GM21529 (cell line): ENCODE data around the gene SPTLC3.

Experiments used
- ATAC-seq: cut with Tn5 transposase; IDR thresholded peaks from one replicate; pipeline ENCODE4 v1.9.1; 2021; ENCODE audit not compliant: unreplicated experiment

The SPTLC3 gene

DNA sequence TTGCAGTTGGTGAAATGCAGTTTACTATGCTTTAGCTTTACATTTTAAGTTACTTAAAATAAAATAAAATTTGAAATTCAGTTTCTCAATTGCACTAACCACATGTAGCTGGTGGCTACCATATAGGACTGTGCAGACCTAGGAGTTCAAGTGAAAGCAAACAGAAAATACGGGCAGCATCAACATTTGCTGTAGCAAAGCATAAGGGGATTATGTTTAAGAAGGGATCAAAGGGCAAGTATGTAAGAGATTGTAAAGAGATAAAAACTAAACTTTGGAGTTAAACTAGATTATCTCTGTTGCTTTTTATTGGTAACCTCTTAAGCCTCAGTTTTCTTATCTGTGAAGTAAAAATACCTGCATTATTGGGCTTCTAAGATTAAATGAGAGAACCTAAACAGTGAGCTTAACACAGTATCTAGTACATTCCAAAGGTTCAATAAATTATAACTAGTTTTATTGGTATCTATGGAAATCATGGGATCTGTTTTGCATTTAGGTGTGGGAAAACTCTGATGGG is 81.2 kb downstream of the SPTLC3 start:
- ATAC-seq: no peak

DNA sequence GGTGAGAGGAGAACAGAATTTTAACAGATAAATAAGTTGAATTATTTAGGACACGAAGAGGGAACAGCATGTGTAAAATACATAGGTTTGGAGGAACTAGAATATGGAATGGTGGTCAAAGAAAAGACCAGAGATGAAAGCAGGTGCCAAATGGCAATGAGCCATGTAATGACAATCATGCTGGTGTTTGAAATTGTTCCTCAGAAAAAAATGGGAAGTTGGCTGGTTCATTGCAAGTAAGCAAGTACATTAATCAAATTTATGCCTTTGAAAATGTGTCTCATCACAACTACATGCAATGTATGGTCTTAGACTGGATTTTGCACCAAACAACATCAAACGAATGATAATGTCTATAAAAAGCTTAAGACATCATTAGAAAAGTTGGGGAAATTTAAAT is 83.3 kb downstream of the SPTLC3 start:
- no peak for ATAC-seq

DNA sequence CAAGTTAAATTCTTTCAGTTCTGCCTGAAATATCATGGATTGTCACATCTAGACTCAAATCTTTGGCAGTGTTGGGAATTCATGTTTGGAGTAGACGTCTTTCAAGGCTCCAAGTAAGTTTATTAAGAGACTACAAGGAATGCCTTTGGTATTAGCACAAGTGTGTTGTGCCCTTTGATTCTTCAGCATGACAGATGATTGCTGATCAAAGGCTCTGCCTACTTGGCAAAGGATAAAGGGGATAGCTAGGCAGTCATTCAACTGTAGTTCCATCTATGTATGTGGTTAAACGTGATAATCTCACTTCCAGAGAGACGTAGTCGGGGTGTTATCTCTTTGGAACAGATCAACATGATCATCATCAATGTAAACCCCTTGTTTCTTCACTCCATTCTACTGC is 86.2 kb downstream of the SPTLC3 start:
- no peak for ATAC-seq

DNA sequence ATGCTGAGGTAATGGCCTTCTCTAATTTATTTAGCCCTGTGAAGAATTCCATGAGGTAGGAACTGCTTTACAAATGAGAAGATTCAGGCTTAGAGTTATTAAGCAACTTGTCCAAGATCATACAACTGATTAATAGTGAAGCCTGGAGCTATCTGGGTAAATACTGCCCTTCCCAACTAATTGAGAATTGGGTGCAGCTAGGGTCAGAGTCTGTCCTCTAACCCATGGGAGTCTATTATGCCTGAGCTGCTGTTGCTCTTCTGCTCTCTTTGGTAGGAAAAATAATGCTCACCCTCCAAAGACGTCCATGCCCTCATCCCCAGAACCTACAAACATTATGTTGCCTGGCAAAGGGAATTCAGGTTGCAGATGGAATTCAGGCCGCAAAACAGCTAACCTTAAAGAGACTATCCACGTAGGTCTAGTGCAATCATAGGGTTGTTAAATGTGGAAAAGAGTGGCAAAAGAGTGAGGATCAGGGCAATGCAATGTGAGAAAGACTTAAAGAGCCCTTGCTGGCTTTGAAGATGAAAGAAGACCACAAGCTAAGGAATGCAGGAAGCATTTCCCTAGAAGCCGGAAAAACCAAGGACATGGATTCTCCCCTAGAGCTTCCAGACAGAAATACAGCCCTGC is 90.1 kb downstream of the SPTLC3 start:
- no peak for ATAC-seq

DNA sequence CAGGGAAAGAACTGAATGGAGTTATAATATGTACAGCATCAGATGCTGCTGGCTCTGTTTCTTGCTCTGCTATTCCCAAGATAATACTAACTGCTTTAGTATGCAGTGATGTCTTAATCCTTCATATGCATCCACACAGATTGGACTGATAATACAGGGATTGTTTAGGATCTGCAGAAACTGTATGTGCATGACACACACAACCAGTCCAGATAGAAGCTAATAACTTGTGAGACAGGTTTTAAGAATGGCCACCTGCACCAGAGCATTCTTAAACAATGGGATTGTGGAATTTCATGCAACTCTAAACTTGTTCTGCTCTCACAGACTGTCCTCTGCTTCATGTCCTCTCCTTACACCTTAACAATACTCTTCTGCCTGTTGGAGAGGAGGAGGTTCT is 90.9 kb downstream of the SPTLC3 start:
- ATAC-seq: no peak

DNA sequence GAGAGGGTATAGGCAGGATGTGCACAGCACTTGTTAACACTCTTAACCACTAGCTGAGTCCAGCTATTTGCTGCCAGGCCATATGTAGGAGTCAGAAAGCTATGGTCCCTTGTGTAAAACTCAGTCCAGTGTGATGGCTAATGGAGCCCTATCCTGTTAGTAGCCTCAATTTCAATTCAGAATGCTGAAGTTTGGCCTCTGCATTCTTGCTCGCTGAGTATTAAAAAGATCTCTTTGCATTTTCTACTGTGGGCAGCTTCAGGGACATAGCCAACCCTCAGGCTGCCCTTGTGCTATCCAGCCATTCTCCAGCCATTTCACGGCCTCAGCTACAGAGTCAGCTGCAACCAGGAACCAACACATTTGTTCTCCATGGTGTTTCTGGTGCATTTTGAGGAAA is 92.5 kb downstream of the SPTLC3 start:
- no peak for ATAC-seq

DNA sequence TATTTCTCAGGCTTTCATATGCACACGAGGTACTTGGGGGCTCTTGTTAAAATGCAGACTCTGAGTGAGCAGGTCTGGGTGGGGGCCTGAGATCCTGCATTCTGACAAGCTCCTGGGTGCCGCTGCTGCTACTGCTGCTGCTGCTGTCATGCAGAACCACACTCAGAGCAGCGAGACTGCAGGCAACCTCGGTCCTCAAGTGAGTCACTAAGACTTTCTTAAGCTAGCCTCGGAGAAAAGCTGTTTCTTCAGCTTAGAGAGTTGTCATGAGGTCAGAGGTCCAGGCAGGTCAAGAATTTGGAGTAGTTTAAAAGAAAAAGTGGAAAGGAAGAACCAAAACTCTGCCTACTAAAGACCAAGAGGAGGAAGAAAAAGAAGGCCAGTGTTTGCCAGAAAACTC is 92.9 kb downstream of the SPTLC3 start:
- ATAC-seq: no peak

DNA sequence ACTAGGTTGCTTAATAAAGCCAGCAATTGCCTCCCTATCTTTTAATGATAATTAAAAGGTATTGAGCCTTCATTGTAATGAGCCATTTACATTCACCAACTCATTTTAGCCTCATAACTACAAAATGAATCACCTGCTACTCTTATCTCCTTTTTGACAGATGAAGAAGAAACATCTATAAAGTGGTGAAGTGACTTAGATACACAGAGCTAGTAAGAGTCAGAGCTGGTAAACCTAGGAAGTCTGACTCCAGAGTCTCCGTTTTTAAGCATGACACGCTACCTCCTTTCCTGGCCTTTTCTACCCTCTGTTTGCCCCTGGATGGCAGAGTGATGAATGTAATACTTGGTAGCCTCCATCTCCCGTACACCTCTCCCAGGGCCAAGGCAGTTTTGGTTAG is 93.5 kb downstream of the SPTLC3 start:
- ATAC-seq: no peak

DNA sequence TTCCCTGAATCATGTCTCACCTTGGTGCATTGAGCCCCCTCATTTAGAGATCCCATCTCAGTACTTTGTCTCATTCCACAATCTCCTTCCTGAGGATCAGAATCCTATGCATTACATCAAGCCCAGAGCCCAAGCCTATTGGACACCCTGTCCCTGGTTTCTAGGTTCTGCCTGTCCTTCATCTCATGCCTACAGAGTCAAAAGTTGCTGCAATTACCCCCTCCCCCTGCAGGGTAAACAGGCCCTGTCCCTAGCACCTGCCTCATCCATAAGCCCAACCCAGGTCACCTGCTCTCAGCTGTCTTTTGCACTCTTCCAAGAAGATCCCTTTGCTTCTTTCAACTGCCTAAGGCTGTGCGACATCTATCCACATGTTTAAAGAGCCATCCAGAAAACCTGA is 93.9 kb downstream of the SPTLC3 start:
- no peak for ATAC-seq

DNA sequence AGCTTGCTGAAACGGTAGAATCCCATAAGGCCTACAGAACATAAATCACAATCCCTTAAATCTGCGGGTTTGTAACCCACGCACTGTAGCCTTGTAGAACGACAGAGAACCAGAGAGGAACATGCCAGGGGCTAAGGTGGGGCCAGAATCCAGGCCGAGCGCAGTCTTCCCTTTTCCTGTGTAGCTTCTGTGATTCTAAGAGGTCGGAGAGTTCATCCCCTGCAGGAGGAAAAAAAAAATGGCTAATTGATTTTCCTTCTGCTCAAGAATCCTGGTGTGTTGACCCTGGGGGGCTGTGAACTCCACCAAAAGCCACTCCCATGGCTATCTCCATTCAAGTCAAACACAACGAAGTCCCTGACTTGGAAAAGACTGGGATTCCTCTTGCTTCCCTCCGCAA is 96.3 kb downstream of the SPTLC3 start:
- ATAC-seq: no peak

DNA sequence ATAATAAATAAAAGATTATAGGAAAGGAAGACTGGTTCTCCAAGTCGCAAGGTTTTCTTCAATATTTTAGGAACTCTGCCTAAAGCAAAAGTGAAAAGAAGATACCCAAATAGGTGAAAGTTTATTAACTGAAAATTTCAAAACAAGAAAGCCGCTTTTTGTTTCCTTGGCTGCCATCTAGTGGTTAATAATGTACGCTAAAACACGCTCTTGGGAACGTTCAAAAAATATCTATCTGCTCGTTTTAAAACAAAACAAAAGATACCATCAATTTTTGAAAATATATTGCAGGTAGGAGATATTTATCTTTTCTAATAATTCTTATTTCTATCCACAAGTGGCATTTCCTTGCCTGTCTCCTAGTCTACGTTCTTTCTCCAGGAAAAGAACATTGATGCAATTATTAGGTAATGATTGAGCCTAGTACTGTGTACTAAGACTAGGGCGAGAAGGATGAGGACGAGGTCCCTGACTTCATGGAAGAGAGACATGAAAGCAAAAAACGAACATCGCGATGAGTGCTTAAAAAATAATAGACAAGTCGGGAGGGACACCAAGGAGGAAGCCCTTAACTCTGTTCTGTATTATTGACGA is 97.2 kb downstream of the SPTLC3 start:
- no peak for ATAC-seq

DNA sequence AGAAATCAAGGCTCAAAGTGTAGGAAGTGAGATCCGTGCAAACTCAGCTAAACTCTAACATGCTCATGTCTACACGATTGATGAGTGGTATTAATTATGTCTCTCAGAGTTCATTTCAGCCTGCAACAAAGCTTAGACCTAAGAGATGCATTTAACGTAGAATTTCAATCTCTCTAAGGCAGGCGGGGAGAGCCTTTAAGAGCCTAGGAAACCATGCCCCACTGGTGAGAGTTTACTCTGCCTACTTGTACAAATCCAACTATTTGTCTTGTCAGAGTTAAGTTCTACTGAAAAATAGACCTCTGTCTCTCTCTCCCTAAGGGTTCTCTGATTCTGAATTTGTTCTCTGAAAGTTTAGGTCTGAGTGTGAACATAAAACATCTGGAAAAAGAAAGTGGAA is 100.9 kb downstream of the SPTLC3 start:
- ATAC-seq: no peak

DNA sequence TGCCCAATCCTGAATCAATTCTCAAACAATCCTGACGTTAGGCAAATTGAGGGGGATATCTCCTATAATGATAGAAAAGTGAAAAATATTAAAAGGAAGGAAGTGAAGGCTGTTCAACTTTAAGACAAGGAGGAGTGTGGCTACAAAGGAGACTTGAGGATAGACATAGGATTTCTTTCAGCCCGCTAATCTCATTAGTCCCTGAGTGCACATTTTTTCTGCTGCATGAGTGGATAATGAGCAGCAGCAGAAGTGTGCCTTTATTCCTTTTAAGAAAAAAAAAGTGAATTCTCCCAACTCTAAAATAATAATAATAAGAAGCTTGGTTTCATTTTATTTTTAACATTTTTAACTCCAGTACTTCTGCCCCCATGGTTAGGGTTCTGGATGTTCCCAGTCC is 102.0 kb downstream of the SPTLC3 start:
- ATAC-seq: no peak

DNA sequence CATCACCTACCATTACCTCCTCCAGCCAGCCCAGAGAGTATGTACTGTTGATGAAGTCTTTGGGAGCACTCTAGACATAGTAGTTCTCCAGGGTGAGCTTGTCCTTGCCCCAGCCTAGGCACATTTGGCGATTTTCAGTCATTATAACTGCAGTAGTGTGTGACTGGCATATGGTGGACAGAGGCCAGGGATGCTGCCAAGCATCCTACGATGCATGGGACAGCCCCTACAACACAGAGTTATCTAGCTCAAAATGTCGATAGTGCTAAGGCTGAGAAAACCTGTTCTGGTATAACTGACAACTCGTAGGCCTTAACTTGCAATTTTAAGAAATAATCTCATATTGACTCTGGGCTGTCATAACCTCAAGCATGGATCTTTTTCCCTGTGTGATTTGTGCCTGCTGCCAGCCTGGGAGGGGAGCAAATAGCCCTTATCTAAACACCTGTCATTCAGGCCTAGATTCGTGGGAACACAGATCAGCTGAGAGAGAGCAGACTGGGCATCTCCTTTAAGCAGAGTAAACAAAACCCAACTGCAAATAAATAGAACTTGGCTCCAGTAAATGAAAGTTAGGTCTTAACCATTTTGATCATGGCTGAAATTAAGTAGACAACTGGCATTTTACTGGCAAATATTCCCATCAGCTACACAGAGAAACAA is 102.6 kb downstream of the SPTLC3 start:
- ATAC-seq: no peak

DNA sequence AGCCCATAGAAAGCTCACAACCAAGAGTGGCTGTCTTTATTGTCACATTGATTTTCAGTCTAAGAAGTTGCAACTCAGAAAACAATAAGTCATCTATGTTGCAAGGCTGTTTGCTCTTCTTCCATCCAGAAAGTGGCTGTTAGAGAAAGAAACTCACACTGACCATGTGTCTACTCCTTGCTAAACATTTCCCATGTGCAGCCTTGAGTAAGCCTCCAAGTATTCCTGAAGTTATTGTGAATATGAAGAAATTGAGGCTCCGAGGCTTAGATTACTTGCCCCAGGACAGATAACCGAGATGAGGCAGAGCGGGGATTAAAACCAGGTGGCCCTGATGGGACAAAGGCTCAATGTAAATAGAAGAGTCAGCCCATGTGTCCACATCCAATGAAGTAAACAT is 105.0 kb downstream of the SPTLC3 start:
- no peak for ATAC-seq

DNA sequence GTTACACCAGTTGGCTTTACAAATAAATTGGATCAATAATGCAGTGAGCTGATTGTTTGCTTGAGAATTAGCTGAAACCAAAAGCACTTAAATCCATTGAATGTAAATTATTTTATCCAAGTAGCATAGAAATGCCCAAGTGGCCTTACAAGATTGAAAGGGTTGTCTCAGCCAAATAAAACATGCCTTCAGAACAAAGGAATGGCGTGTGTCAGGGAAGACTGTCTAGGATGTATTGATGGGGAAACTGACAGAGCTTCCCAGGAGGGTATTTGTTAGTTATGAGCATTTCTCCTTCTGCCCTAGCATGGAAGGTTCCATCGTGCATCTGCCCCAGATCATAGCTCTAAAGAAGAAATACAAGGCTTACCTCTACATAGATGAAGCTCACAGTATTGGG is 108.4 kb downstream of the SPTLC3 start:
- no peak for ATAC-seq

DNA sequence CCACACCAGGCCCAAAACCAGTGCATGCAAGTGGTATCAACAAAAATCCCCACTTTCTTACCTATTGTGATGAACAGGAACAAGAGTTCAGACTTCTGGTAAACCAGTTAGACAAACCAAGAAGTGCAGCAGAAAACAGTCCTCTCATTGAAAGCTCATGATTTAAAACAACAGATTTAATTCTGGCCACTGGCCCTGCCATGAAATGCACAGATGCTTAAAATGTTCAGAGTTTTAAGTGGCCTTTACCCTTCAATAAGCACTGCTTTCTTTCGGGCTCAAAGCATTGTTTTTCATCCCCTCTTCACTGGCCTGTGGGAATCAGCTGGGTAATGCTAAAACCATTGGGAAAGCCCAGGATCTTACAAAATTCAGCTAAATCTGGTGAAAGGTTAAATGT is 109.9 kb downstream of the SPTLC3 start:
- ATAC-seq: no peak

DNA sequence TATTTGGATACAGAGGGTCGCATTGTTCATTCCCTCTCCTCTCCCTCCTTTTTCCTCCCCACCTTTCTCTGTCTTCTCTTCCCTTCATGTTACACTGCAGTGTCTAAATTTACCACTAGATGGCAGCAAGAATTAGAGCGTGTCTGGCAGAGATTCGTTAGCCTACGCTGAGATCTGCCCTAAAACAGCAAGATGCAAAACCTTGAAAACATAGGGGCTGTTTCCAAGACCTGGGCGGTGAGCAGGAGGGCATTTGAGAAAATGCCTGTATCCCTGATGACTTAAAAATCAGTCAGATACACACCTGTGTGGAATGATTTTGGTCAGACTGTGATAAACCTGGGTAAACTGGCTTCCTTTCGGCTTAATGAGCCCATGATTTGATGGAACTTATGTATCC is 110.8 kb downstream of the SPTLC3 start:
- ATAC-seq: peak; percentile 67

DNA sequence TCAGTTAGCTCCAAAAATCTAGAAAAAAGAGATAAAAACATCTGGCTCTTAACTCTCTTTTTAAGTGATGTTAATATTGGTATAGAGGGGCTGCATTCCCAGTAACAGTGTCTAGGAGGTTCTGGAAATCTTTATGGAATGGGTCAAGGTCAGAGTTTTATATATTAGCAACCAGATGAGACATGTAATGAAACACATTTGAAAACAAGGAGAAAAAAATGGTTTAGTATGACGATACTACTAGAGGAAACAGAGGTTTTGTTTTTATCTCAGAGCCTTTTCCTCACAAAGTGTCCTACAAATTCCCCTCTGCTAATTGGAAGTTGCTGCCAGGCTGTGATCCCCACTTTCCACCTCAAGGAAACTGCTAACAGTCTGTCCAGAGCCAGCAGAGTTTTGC is 111.7 kb downstream of the SPTLC3 start:
- ATAC-seq: no peak

DNA sequence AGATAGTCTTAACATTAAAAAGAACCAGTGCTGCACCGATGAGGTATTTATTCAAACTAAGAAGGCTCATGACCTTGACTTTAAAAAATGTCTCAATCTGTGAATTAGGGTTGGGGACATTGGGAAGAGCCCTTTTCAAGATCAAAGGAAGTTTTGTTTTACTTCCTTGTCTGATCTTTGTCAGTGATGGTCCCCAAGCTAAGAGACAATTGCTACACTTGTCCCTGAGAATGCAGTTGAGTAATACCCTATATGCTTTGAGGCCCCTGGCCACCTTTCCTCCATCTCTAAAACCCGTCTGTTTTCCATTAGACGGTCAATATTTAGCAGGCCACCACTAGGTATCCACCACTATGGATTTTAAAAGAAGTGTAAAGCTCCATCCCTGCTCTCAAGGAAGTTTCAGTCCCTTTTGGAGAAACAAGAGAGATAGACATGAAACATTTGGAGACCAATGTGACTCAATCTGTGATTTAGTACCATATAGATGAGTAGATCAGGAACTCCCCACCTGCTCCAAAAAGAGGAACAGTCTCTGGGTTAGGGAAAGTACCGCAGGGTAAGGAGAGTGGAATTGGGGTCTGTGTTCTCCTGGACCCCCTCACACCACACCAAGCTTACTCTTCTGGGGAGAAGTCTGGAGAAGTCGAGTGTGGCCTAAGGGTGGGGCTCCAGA is 113.2 kb downstream of the SPTLC3 start:
- peak; percentile 74 for ATAC-seq

DNA sequence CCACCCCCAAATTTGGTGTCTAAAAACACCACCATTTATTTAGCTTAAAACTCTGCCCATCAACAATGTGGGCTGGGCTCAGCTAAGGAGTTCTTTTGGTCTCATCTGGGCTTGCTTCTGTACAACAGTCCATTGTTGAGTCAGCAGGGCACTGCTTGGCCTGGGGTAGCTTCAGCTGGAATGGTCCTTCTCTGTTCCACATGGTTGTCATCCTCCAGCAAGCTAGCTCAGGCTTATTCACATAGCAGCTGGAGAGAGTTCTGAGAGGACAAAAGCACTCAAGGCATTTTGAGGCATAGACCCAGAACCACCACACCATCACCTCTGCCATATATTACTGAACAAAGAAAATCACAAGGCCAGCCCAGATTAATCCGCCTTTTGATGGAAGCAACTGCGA is 116.7 kb downstream of the SPTLC3 start:
- ATAC-seq: no peak

DNA sequence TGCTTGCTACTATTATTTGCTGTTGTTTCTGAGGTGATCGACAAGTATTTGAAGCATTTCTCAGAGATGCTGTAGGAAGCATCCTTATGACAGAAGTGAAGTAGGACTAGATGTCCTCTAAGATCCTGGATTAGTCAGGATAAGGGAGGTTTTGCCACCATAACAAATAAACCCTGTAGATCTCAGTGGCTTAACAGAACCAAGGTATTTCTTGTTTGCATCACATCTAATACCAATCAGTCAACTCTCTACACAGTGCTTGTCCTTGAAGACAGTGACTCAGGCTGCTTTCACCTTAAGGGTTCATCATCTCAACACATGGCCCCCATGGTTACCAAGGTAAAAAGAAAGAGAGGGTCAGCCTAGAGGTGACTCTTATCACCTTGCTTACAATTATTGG is 119.4 kb downstream of the SPTLC3 start:
- no peak for ATAC-seq
